SK-N-SH (cell line): Measurements from ENCODE around the gene P2RY13.

Experiments
- CTCF ChIP-seq: fragments of 200-600 bp; sonication (generic); IDR thresholded peaks from 2 replicates; pipeline ENCODE4 v1.6.1; 2017; ENCODE audit warnings: antibody characterized with exemption, mild to moderate bottlenecking, moderate library complexity
- ELF1 ChIP-seq: IDR thresholded peaks from 2 replicates; pipeline ENCODE4 v1.4.0; 2012
- EP300 ChIP-seq, 2 experiments: IDR thresholded peaks; 2 replicates each; pipeline versions ENCODE4 v1.4.0 to v1.6.1; 2012; ENCODE audit warnings: borderline replicate concordance in 1 of 2, low read depth in 1 of 2, low read length in 1 of 2
- EZH2phosphoT487 ChIP-seq: fragments of 200-600 bp; sonication (generic); IDR thresholded peaks from 2 replicates; pipeline ENCODE4 v1.6.1; 2017; ENCODE audit warnings: low read depth, mixed run types, mild to moderate bottlenecking, antibody characterized with exemption, moderate library complexity, borderline replicate concordance
- GABPA ChIP-seq: IDR thresholded peaks from 2 replicates; pipeline ENCODE4 v1.4.0; 2012; ENCODE audit warnings: low read depth, mild to moderate bottlenecking
- GATA2 ChIP-seq: sonication (generic); formaldehyde crosslinking; IDR thresholded peaks from 2 replicates; pipeline ENCODE4 v1.5.0; 2020; ENCODE audit warnings: mild to moderate bottlenecking, missing genetic modification reagents
- JUND ChIP-seq: IDR thresholded peaks from 2 replicates; pipeline ENCODE4 v1.4.0; 2012
- MAX ChIP-seq: IDR thresholded peaks from 2 replicates; pipeline ENCODE4 v1.4.0; 2012; ENCODE audit warnings: low read depth
- POLR2AphosphoS5 ChIP-seq: IDR thresholded peaks from 2 replicates; pipeline ENCODE4 v1.6.1; 2012; ENCODE audit warnings: low read depth, low read length
- REST ChIP-seq: IDR thresholded peaks from 2 replicates; pipeline ENCODE4 v1.6.1; 2012; ENCODE audit warnings: mild to moderate bottlenecking, low read depth, low read length, moderate library complexity
- SMC3 ChIP-seq: IDR thresholded peaks from 2 replicates; pipeline ENCODE4 v1.6.1; 2012; ENCODE audit warnings: low read depth, low read length, improper control_type of control experiment
- USF1 ChIP-seq: IDR thresholded peaks from 2 replicates; pipeline ENCODE4 v1.4.0; 2012; ENCODE audit warnings: low read depth, borderline replicate concordance

GRCh38 chr3:151312972-151313371 lies 16.4 kb downstream of the P2RY13 start:
- TF ChIP-seq CTCF (no peak), USF1 (no peak), GABPA (no peak), REST (no peak), MAX (no peak), SMC3 (no peak), JUND (no peak), EP300 (IDR thresholded peaks at IDR 0.05; ENCODE audit: borderline replicate concordance in 1 of 2, low read depth in 1 of 2, low read length in 1 of 2) (no peak), POLR2AphosphoS5 (no peak), EZH2phosphoT487 (no peak), ELF1 (no peak), GATA2 (CRISPR knock-in tag) (no peak)
